Measurements from ENCODE around the gene MASP2. TPM values are rescaled to one million over a fixed set of nuclear protein-coding genes. Genes with fewer than 3 reads are reported as not detected.

The MASP2 gene
- total RNA-seq, 1 donor from 2014 or later = not detected

DNA sequence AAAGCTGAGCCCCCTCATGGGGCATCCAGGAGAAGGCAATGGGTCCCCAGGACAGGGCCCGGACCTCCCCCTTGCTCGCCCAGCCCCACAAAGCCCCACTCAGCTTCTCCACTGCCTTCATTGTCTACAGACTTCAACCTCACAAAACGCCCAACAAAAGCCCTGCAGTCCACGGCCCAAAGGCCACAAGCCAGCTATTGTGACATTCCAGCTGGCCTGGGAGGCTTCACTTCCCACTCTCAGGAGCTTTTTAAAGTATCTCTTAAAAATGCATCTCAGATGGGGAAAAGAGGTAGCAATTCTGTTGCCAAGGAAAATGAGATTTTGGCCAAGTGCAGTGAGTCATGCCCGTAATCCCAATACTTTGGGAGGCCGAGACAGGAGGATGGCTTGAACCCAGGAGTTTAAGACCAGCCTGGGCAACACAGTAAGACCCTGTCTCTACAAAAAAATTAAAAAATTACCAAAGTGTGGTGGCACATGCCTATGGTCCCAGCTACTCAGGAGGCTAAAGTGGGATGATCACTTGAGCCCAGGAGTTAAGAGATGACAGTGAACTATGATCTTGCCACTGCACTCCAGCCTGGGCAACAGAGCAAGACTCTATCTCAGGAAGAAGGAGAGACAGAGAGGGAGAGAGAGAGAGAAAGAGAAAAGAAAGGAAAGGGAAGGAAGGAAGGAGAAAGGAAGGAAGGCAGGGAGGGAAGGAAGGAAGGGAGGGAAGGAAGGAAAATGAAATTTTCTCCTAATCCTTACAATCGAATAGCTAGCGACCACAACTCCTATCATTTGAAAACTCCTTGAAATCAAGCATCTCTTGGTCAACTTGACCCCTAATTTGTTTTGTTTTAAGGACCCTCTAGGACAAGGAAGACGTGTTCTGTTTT lies 66.0 kb downstream of the MASP2 start:
- Histone ChIP-seq H3K4me3 (ENCODE audit: low read depth, low read length) (no peak overlapping the region), H3K27me3 (ENCODE audit: control insufficient read depth, insufficient read depth, low read length) (peaks cover 5% of the 10 kb centered on the region), H3K36me3 (ENCODE audit: control insufficient read depth, insufficient read depth, low read length) (no peaks in the 10 kb centered on the region)
- DNase-seq (ENCODE audit: low read depth) = no peak
- FAIRE-seq = no peak
- TF ChIP-seq, protein P1, sequence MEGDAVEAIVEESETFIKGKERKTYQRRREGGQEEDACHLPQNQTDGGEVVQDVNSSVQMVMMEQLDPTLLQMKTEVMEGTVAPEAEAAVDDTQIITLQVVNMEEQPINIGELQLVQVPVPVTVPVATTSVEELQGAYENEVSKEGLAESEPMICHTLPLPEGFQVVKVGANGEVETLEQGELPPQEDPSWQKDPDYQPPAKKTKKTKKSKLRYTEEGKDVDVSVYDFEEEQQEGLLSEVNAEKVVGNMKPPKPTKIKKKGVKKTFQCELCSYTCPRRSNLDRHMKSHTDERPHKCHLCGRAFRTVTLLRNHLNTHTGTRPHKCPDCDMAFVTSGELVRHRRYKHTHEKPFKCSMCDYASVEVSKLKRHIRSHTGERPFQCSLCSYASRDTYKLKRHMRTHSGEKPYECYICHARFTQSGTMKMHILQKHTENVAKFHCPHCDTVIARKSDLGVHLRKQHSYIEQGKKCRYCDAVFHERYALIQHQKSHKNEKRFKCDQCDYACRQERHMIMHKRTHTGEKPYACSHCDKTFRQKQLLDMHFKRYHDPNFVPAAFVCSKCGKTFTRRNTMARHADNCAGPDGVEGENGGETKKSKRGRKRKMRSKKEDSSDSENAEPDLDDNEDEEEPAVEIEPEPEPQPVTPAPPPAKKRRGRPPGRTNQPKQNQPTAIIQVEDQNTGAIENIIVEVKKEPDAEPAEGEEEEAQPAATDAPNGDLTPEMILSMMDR (IDR thresholded peaks at IDR 0.05; ENCODE audit: insufficient read depth, low read length, severe bottlenecking) = no peak

DNA sequence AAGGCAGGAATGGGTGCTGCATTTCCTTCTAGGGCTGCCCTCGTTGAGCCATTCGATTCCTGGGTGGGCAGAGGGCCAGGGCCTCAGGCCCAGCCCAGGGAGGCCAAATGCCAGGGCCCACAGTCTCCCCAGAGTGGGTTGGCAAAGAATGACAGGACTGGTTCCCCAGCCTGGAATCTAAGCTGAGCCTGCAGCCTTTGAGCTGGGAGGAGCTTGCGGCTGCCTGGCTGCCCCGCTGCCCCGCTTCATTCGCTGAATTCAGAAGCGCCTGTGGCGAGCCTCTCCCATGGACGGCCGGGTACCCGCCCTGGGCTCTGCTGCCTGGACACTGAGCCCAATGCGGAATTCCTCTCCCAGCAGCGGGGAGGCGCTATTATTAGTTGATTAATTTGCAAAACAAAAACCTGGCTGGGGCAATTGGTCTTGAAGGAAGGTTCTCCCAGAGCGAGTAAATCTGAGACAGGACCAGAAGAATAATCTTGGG lies 66.9 kb downstream of the MASP2 start:
- DNase-seq (ENCODE audit: low read depth) (peak; percentile 57), FAIRE-seq (no peak)
- H3K4me3 ChIP-seq (ENCODE audit: low read depth, low read length) = no peak overlapping the region
- H3K27me3 ChIP-seq (ENCODE audit: control insufficient read depth, insufficient read depth, low read length) = peaks cover 4% of the 10 kb centered on the region
- TF ChIP-seq, protein P1 (IDR thresholded peaks at IDR 0.05; ENCODE audit: insufficient read depth, low read length, severe bottlenecking) = peak; percentile 32
- no peaks in the 10 kb centered on the region for H3K36me3 ChIP-seq (ENCODE audit: control insufficient read depth, insufficient read depth, low read length)

DNA sequence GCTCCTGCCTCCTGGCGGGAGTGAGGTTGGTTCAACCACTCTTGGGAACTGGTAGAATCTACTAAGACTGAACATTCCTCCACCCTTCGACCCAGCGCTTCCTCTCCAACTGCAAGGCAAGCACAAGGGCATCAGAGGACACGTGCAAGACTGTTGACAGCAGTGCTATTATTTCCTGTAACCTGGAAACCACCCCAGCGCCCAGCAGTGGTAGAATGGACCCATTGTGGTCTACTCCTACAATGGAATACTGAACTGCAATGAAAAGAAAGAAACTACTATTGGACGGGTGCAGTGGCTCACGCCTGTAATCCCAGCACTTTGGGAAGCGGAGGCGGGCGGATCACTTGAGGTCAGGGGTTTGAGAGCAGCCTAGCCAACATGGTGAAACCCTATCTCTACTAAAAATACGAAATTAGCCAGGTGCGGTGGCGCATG lies 67.5 kb downstream of the MASP2 start:
- FAIRE-seq (no peak), DNase-seq (ENCODE audit: low read depth) (no peak)
- H3K36me3 ChIP-seq (ENCODE audit: control insufficient read depth, insufficient read depth, low read length) = no peaks in the 10 kb centered on the region
- H3K4me3 ChIP-seq (ENCODE audit: low read depth, low read length) = no peak overlapping the region
- TF ChIP-seq, protein P1 (IDR thresholded peaks at IDR 0.05; ENCODE audit: insufficient read depth, low read length, severe bottlenecking) = no peak
- peaks cover 4% of the 10 kb centered on the region for H3K27me3 ChIP-seq (ENCODE audit: control insufficient read depth, insufficient read depth, low read length)

DNA sequence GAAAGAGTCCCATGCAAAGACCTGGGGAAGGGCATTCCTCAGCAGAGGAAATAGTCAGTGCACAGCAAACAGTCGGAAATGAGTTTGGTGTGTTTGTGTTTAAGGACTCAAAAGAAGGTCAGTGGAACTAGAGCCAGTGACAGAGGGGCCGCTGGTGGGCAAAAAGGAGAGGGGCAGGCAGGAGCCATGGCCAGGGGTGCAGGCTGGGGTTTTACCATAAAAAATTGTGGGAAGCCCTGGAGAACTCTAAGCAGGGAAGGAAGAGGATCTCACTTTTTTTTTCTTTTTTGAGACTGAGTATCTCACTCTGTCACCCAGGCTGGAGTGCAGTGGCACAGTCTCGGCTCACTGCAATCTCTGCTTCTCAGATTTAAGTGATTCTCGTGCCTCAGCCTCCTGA lies 68.3 kb downstream of the MASP2 start:
- TF ChIP-seq, protein P1 (IDR thresholded peaks at IDR 0.05; ENCODE audit: insufficient read depth, low read length, severe bottlenecking) = no peak
- DNase-seq (ENCODE audit: low read depth) (no peak), FAIRE-seq (no peak)
- Histone ChIP-seq H3K4me3 (ENCODE audit: low read depth, low read length) (no peak overlapping the region), H3K27me3 (ENCODE audit: control insufficient read depth, insufficient read depth, low read length) (peaks cover 5% of the 10 kb centered on the region), H3K36me3 (ENCODE audit: control insufficient read depth, insufficient read depth, low read length) (no peaks in the 10 kb centered on the region)

Other genes with a start within 250 kb of the MASP2 start
- 79.0 and 99.9 TPM in 2 replicates for gene TARDBP, start 34.6 kb downstream of the MASP2 start, total RNA-seq
- 7.4 and 10.8 TPM in 2 replicates for gene SRM, start 12.8 kb upstream of the MASP2 start, total RNA-seq
- gene EXOSC10, start 52.6 kb upstream of the MASP2 start, total RNA-seq = 37.4 and 45.1 TPM in 2 replicates
- not detected in 2 replicates for gene ANGPTL7, start 142.1 kb upstream of the MASP2 start, total RNA-seq
- 31.9 and 37.6 TPM in 2 replicates for gene MTOR, start 215.3 kb upstream of the MASP2 start, total RNA-seq
- gene UBIAD1, start 226.0 kb upstream of the MASP2 start, total RNA-seq = 6.7 and 11.1 TPM in 2 replicates

Measured in bronchial epithelial cell (primary cell).